Gastroesophageal sphincter (tissue), 3 donors: ENCODE data around the gene FOXK1.

Experiments
- CTCF ChIP-seq, 4 experiments: fragments of 200-600 bp in 2 of 4; fragments of 450-650 bp in 2 of 4; sonication (generic) in 1 of 4; IDR thresholded peaks; one replicate each; pipeline ENCODE4 v1.5.1; 2017 to 2019; ENCODE audit warnings: antibody characterized with exemption in 4 of 4, mild to moderate bottlenecking in 2 of 4, moderate library complexity in 2 of 4
- POLR2AphosphoS5 ChIP-seq: sonication (generic); formaldehyde crosslinking; IDR thresholded peaks from one replicate; pipeline ENCODE4 v1.6.1; 2017; ENCODE audit warnings: antibody characterized with exemption

- TF ChIP-seq POLR2AphosphoS5 (no peak), CTCF (IDR thresholded peaks at IDR 0.05) (no peak)
Measured at GRCh38 chr7:4689668-4690067, 7.6 kb downstream of the FOXK1 start.
